ENCODE data around the gene BBLN.

BBLN gene

GRCh38 chr9:128153947-128154695 is 5.9 kb upstream of the BBLN start:
- Histone ChIP-seq H4K20me1 (ENCODE audit: insufficient read depth, low read length) (no peaks in the 10 kb centered on the region), H3K9me2 (replicated peaks; ENCODE audit: insufficient read depth, low read length) (no peaks in the 10 kb centered on the region), H3K27ac (ENCODE audit: low read length) (no peak overlapping the region), H3F3A (ENCODE audit: insufficient read depth, low read length) (no peaks in the 10 kb centered on the region), H3K27me3 (replicated peaks; ENCODE audit: insufficient read depth, low read length) (no peaks in the 10 kb centered on the region), H3K4me3 (ENCODE audit: low read length) (no peak overlapping the region), H3K36me3 (replicated peaks; ENCODE audit: insufficient read depth, low read length) (no peaks in the 10 kb centered on the region), H2AFZ (ENCODE audit: low read length) (no peak overlapping the region), H3K9me3 (replicated peaks; ENCODE audit: insufficient read depth, low read length) (no peaks in the 10 kb centered on the region), H3K4me2 (ENCODE audit: low read depth, low read length) (no peak overlapping the region), H3K79me2 (ENCODE audit: low read length) (no peaks in the 10 kb centered on the region), H3K4me1 (ENCODE audit: low read length) (no peaks in the 10 kb centered on the region), H3K9ac (ENCODE audit: low read length) (no peak overlapping the region)
- DNase-seq = no peak
- TF ChIP-seq EZH2phosphoT487 (IDR thresholded peaks at IDR 0.05; ENCODE audit: low read length) (no peak), EZH2 (optimal IDR thresholded peaks at IDR 0.05; ENCODE audit: low read depth, low read length) (no peak), CTCF (IDR thresholded peaks at IDR 0.05; ENCODE audit: low read length) (no peak)

- H3K27me3 ChIP-seq (replicated peaks; ENCODE audit: insufficient read depth, low read length) = no peaks in the 10 kb centered on the region
- no peak overlapping the region for H3K27ac ChIP-seq (ENCODE audit: low read length)
- DNase-seq = no peak
- H3K9ac ChIP-seq (ENCODE audit: low read length) = no peak overlapping the region
- H3K9me2 ChIP-seq (replicated peaks; ENCODE audit: insufficient read depth, low read length) = no peaks in the 10 kb centered on the region
- TF ChIP-seq EZH2phosphoT487 (IDR thresholded peaks at IDR 0.05; ENCODE audit: low read length) (no peak), CTCF (IDR thresholded peaks at IDR 0.05; ENCODE audit: low read length) (no peak), EZH2 (optimal IDR thresholded peaks at IDR 0.05; ENCODE audit: low read depth, low read length) (no peak)
- no peak overlapping the region for H2AFZ ChIP-seq (ENCODE audit: low read length)
- no peak overlapping the region for H3K4me3 ChIP-seq (ENCODE audit: low read length)
- H3K36me3 ChIP-seq (replicated peaks; ENCODE audit: insufficient read depth, low read length) = no peaks in the 10 kb centered on the region
- H3K4me1 ChIP-seq (ENCODE audit: low read length) = peaks cover 5% of the 10 kb centered on the region
- H3K4me2 ChIP-seq (ENCODE audit: low read depth, low read length) = no peak overlapping the region
- H3K79me2 ChIP-seq (ENCODE audit: low read length) = peaks cover 6% of the 10 kb centered on the region; the same call in 1 of the 2 replicates
- H3K9me3 ChIP-seq (replicated peaks; ENCODE audit: insufficient read depth, low read length) = no peaks in the 10 kb centered on the region
- no peaks in the 10 kb centered on the region; the same call in 1 of the 2 replicates for H3F3A ChIP-seq (ENCODE audit: insufficient read depth, low read length)
- no peaks in the 10 kb centered on the region for H4K20me1 ChIP-seq (ENCODE audit: insufficient read depth, low read length)
These were observed 4.1 kb upstream of the BBLN start for GRCh38 chr9:128155736-128156500.

GRCh38 chr9:128159522-128159783 is 612 bp upstream of the BBLN start:
- Histone ChIP-seq H2AFZ (ENCODE audit: low read length) (peak overlapping the region; percentile 96), H3K9ac (ENCODE audit: low read length) (peak overlapping the region; percentile 65; the same call in 1 of the 2 replicates), H4K20me1 (ENCODE audit: insufficient read depth, low read length) (no peaks in the 10 kb centered on the region), H3K9me2 (replicated peaks; ENCODE audit: insufficient read depth, low read length) (no peaks in the 10 kb centered on the region), H3K9me3 (replicated peaks; ENCODE audit: insufficient read depth, low read length) (no peaks in the 10 kb centered on the region), H3K4me3 (ENCODE audit: low read length) (peak overlapping the region; percentile 85), H3F3A (ENCODE audit: insufficient read depth, low read length) (no peaks in the 10 kb centered on the region; the same call in 1 of the 2 replicates), H3K27ac (ENCODE audit: low read length) (no peak overlapping the region), H3K4me1 (ENCODE audit: low read length) (peaks cover 8% of the 10 kb centered on the region), H3K79me2 (ENCODE audit: low read length) (peaks cover 8% of the 10 kb centered on the region; the same call in 1 of the 2 replicates), H3K36me3 (replicated peaks; ENCODE audit: insufficient read depth, low read length) (no peaks in the 10 kb centered on the region), H3K4me2 (ENCODE audit: low read depth, low read length) (peak overlapping the region; percentile 78), H3K27me3 (replicated peaks; ENCODE audit: insufficient read depth, low read length) (no peaks in the 10 kb centered on the region)
- no peak for TF ChIP-seq CTCF (IDR thresholded peaks at IDR 0.05; ENCODE audit: low read length)
- no peak for TF ChIP-seq EZH2phosphoT487 (IDR thresholded peaks at IDR 0.05; ENCODE audit: low read length)
- no peak for TF ChIP-seq EZH2 (optimal IDR thresholded peaks at IDR 0.05; ENCODE audit: low read depth, low read length)
- peak; percentile 31 for DNase-seq

Measured in MM.1S (cell line).